ENCODE measurements around the gene CCNL2.
"Not testable (repeated sequence)": the region's sequence is repeated elsewhere in the genome, so short reads cannot be mapped to it uniquely, and the experiment has no call there.

The CCNL2 gene

GRCh38 chr1:1432274-1432950 is 33.3 kb upstream of the CCNL2 start:
- no peak for DNase-seq

DNA sequence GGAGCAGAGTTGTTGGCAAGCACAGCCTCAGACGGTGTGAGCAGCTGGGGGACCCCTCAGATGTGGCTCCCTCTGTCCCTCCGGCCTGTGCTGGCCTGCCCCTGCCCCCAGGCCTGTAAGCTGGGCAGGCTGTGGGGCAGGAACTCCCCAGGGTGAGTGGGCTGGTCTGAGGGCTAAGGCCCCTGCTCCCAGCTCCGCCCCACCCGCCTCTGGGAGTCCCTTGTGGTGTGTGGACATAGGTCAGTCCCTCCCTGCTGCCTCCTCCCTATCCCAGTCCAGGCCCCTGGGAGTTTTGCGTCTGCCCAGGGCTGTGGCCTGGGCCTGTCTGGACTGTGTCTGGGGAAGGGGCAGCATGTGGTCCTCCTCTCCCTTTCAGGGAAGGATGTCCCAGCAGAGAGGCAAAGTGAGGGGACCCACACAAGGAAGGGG is 32.7 kb upstream of the CCNL2 start:
- peak; percentile 15 for DNase-seq

GRCh38 chr1:1430992-1431844 is 32.1 kb upstream of the CCNL2 start:
- no peak for DNase-seq

DNA sequence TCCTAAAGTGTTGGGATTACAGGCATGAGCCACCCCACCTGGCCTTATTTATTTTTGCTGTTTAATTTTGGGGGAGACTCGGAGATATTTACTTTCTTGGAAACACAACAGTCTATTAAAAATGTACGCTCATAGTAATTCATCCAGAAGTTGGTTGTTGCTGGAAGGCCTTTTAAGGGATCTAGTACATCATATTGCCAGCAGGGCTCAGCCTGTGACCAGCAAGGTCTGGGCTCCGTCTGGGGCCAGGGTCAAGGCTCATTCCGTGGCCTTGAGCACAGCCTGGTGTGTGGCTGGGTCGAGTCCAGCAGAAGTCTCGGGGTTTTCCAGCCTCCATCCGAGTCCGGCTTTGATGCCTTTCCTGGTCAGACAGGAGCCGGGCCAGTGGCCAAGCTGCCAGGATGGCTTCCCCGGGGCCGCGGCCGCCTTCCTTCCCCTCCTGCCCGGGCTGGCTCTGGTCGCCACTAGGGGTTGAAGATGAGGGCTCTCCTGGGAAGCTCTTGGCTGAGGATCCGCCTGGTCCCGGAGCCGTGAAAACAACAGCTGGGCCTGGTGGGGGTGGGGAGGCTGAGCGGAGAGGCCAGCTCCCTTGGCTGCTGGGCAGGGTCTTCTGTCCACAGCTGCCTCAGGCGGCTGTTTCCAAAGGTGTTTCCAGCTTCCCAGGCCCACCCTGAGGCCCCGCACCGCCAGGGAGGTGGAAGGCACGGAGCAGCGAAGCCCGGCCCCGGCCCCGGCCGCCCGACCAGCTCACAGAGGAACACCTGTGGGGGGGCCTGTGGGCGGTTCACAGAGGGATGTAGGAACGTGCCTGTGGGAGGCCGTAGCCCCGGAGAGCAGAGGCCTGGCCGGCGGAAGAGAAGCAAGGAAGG is 31.2 kb upstream of the CCNL2 start:
- DNase-seq: peak; percentile 77

DNA sequence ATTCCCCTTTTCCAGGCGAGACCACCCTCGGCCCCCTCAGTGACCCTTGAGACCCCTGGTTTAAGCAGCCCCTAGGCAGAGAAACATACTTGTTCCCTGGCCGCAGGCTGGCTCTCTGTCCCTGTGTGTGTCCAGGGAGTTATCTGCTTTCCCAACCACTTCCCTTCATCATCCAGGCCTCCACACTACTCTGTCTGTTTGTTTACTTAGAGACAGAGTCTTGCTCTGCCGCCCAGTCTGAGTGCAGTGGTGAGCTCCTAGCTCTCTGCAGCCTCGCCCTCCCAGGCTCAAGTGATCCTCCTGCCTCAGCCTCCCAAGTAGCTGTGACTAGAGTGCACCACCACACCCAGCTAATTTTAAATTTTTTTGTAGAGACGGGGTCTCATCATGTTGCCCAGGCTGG is 30.5 kb upstream of the CCNL2 start:
- no peak for DNase-seq

DNA sequence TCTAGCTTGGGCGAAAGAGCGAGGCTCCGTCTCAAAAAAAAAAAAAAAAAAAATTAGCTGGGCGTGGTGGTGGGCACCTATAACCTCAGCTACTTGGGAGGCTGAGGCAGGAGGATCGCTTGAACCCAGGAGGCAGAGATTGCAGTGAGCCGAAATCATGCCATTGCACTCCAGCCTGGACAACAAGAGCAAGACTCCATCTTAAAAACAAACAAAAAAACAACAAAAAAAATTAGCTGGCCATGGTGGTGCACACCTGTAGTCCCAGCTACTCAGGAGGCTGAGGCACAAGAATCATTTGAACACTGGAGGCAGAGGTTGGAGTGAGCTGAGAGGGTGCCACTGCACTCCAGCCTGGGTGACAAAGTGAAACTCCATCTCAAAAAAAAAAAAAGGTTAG is 29.8 kb upstream of the CCNL2 start:
- DNase-seq: not testable (repeated sequence)

GRCh38 chr1:1428174-1428573 is 29.0 kb upstream of the CCNL2 start:
- no peak for DNase-seq

DNA sequence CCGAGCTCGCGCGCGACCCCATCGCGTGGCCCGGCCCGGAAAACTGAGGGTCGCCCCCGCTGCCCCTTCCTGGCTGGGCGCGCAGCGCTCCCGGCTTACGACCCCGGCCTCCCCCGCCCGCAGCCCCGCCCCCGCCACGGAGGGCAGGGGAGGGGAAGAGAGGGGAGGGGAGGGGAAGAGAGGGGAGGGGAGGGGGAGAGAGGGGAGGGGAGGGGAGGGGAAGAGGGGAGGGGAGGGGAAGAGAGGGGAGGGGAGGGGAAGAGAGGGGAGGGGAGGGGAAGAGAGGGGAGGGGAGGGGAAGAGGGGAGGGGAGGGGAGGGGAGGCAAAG is 28.6 kb upstream of the CCNL2 start:
- no peak for DNase-seq

DNA sequence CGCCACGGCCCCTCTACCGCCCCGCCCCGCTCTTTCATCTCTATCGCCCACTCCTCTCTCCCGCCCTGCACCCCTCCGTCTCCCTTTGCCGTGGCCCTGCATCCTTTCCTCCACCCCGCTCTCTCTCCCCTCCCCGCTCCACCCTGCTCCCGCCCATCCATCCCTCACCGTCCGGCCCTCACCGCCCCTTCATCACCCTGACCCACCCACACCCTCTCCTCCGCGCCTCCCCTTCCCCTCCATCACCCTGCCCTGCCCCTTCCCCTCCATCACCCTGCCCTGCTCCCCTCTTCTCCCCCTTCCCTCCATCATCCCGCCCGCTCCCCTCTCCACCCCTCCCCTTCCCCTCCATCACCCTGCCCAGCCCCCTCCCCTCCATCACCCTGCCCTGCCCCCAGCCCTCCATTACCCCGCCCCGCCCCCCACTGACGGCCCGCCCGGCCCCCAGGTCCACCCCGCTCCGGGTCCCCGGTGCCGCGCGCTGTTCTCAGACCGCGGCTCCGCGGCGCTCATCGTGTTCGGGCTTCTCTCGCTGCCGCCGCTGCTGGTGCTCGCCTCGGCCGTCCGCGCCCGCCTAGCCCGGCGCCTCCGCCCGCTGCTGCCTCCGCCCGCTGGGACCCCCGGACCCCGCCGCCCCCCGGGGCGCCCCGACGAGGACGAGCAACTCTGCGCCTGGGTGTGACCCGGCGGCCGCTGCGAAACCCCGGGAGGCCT is 28.1 kb upstream of the CCNL2 start:
- peak; percentile 48 for DNase-seq

GRCh38 chr1:1426496-1427105 is 27.5 kb upstream of the CCNL2 start:
- peak; percentile 78 for DNase-seq

- peak; percentile 81 for DNase-seq
Observed at GRCh38 chr1:1425753-1426495, 26.8 kb upstream of the CCNL2 start.

GRCh38 chr1:1425426-1425752 is 26.3 kb upstream of the CCNL2 start:
- no peak for DNase-seq

DNA sequence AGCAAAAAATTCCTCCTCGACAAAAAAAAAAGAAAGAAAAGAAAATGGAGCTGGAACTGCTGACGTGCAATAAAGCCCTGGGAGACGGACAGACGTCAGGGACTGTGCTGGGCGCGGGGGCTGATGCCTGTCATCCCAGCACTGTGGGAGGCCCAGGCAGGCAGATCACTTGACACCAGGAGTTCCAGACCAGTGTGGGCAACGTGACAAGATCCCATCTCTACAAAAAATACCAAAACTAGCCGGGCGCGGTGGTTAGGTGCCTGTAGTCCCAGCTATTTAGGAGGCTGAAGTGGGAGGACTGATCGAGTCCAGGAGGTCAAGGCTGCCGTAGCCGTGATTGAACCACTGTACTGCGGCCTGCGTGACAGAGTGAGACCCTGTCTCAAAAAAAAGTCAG is 25.6 kb upstream of the CCNL2 start:
- DNase-seq: no peak

GRCh38 chr1:1423245-1423597 is 24.1 kb upstream of the CCNL2 start:
- DNase-seq: no peak

DNA sequence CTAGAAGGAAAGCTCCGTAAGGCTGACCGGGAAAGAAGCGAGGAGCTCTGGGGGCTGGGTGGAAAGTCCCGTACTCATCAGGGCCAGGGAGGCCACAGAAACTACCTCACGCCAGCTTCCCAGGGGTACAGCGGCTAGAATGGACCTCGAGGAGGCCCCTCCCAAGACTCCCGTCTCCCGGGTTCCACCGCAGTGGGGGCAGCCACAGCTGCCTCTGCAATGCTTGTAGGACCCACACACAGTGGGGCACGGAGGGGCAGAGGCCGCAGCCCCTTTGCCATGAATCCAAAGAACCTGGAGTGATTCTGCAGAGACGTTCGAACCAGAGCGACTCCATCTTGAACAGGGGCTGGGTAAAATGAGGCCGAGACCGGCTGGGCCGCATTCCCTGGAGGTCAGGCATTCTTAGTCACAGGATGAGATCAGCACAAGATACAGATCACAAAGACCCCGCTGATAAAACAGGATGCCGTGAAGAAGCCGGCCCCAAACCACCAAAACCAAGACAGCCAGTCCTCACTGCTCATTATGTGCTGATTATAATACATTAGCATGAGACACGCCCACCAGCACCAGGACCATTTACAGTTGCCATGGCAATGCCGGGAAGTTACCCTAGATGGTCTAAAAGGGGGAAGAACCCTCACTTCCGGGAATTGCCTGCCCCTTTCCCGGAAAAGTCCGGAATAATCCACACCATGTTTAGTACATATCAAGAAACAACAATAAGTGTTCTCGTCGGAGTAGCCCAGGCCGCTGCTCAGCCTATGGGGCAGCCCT is 23.5 kb upstream of the CCNL2 start:
- no peak for DNase-seq

DNA sequence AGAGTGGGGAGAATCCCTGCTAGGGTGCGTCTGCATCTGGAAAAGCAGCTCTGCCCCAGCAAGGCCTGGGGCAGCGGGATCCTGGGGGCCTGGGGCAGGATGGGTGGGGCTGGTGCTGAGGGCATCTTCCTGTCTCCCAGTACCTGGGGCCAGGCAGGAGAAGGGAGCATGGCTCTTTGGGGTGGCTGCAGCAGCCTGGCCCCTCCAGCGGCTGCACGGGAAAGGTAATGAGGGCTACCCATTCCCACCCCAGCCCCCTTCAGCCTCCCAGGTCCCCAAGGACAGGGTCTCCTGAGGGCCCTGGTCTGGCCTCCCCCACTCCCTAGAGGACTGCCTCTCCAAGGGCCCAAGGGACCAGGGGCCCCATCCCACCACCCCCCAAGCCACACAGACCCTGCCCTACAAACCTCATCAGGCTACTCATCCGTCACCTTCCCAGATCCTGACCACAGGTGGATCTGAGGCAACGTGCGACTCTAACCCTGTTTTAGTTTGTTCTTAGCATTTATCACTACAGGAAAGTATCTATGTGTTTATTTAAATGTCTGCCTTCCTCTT is 22.9 kb upstream of the CCNL2 start:
- no peak for DNase-seq

DNA sequence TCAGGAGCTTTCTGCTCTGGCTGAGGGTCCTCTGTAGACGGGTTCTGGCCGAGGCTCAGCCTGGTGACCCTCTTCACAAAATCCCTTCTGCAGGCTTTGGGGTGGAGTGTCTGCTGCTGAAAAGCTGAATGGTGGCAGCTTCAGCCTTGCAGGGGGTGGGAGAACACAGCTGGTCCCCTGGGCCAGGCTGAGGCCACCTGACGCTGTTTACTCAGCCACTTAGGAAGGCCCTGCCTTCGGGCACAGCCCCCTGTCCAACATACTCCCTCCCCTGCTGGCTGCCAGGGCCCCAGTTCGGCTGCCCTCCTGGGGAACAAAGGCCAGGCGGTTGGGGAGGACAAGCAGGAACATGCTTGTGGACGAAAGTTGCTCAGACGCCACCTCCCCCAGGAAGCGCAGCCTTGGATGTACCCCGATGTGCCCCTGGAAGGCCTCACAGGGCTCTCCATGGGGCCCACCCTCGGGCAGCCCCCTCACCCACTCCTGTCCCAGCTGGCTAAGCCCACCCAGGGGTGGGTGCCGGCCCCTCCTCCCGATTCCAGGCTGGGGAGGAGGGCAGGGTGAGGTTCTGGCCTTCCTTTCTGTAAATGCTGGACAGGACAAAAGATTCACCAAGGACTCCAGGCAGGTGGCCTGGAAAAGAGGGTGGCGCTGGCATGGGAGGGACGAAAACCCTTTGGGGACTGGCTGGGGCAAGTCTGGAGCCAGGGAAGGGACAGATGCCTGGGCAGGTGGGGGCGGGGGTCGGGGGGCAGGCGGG is 22.2 kb upstream of the CCNL2 start, which contains the start of gene ANKRD65:
TSS of gene ANKRD65 (minus strand) at position 130 of the 760 bp plus-strand sequence. CDS start 271 bp downstream, outside the sequence.
- peak; percentile 55 for DNase-seq

DNA sequence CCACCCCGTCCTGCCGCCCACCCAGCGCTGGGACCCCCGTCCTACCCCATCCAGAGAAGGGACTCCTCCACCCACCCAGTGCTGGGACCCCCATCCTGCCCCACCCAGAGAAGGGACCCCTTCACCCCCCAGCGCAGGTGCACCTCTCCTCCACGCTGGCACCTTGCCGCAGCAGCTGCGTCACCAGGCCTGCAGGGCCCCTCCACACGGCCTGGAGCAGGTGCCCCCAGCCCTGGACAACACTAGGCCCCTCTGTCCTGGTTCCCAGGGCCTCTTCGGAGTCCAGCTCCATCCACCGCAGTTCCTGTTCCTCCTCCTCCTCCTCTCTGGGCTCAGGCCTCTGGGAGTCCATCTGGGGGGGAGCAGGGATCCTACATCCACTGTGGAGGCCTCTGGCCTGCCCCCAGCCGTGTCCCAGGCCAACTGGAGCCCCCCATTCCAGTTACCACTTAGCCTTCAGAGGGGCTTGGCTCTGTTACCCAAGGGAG is 21.6 kb upstream of the CCNL2 start:
- no peak for DNase-seq

GRCh38 chr1:1419813-1420653 is 20.9 kb upstream of the CCNL2 start:
- DNase-seq: peak; percentile 43
